ENCODE results near the gene ST8SIA4.
A peak's percentile ranks its signal among the peaks of the same experiment; 100 is the strongest.

The ST8SIA4 gene

GRCh38 chr5:100903039-100903887 lies at the start of gene ST8SIA4:
Gene ST8SIA4, minus strand, starts transcription at chr5:100903282. Its CDS starts 327 bp downstream, at chr5:100902955.
- Mint-ChIP-seq H3K9me3 (ENCODE audit: low read depth) (peaks cover 4% of the 10 kb centered on the region), H3K4me1 (ENCODE audit: low read depth) (peaks cover 47% of the 10 kb centered on the region), H3K4me3 (peak within 1 kb of the TSS; percentile 96), H3K36me3 (peaks cover 8% of the 10 kb centered on the region), H3K27me3 (no peaks in the 10 kb centered on the region), H3K27ac (peak within 1 kb of the TSS; percentile 99)

- Mint-ChIP-seq H3K27me3 (no peaks in the 10 kb centered on the region), H3K36me3 (peaks cover 7% of the 10 kb centered on the region), H3K4me3 (no peak overlapping the region), H3K9me3 (ENCODE audit: low read depth) (peaks cover 5% of the 10 kb centered on the region), H3K4me1 (ENCODE audit: low read depth) (no peaks in the 10 kb centered on the region), H3K27ac (no peak overlapping the region)
These were observed 47.9 kb upstream of the ST8SIA4 start for GRCh38 chr5:100950985-100951384.

- peaks cover 3% of the 10 kb centered on the region for H3K36me3 Mint-ChIP-seq
- no peak overlapping the region for H3K4me3 Mint-ChIP-seq
- H3K9me3 Mint-ChIP-seq (ENCODE audit: low read depth), result no peaks in the 10 kb centered on the region
- H3K4me1 Mint-ChIP-seq (ENCODE audit: low read depth), result peaks cover 13% of the 10 kb centered on the region
- no peak overlapping the region for H3K27ac Mint-ChIP-seq
- H3K27me3 Mint-ChIP-seq, result no peaks in the 10 kb centered on the region
These were observed 10.2 kb upstream of the ST8SIA4 start for GRCh38 chr5:100913298-100913697.

GRCh38 chr5:100909034-100909433 lies 6.0 kb upstream of the ST8SIA4 start:
- Mint-ChIP-seq H3K27me3 (no peaks in the 10 kb centered on the region), H3K9me3 (ENCODE audit: low read depth) (no peaks in the 10 kb centered on the region), H3K4me3 (no peak overlapping the region), H3K36me3 (peaks cover 3% of the 10 kb centered on the region), H3K27ac (no peak overlapping the region), H3K4me1 (ENCODE audit: low read depth) (peaks cover 37% of the 10 kb centered on the region)

GRCh38 chr5:100905259-100905914 lies 2.3 kb upstream of the ST8SIA4 start:
- Mint-ChIP-seq H3K4me1 (ENCODE audit: low read depth) (peaks cover 29% of the 10 kb centered on the region), H3K4me3 (peak overlapping the region; percentile 96), H3K27me3 (no peaks in the 10 kb centered on the region), H3K27ac (peak overlapping the region; percentile 99), H3K36me3 (no peaks in the 10 kb centered on the region), H3K9me3 (ENCODE audit: low read depth) (no peaks in the 10 kb centered on the region)

GRCh38 chr5:100904259-100904861 lies 1.3 kb upstream of the ST8SIA4 start:
- Mint-ChIP-seq H3K27me3 (no peaks in the 10 kb centered on the region), H3K4me1 (ENCODE audit: low read depth) (peaks cover 38% of the 10 kb centered on the region), H3K27ac (peak overlapping the region; percentile 99), H3K4me3 (peak overlapping the region; percentile 96), H3K36me3 (peaks cover 4% of the 10 kb centered on the region), H3K9me3 (ENCODE audit: low read depth) (peaks cover 4% of the 10 kb centered on the region)

GRCh38 chr5:100902440-100903038 lies 543 bp downstream of the ST8SIA4 start:
- Mint-ChIP-seq H3K4me1 (ENCODE audit: low read depth) (peaks cover 49% of the 10 kb centered on the region), H3K27me3 (no peaks in the 10 kb centered on the region), H3K27ac (peak overlapping the region; percentile 99), H3K4me3 (peak overlapping the region; percentile 96), H3K9me3 (ENCODE audit: low read depth) (peaks cover 4% of the 10 kb centered on the region), H3K36me3 (peaks cover 9% of the 10 kb centered on the region)

GRCh38 chr5:100901821-100902341 lies 1.2 kb downstream of the ST8SIA4 start:
- Mint-ChIP-seq H3K27ac (peak overlapping the region; percentile 99), H3K9me3 (ENCODE audit: low read depth) (peaks cover 4% of the 10 kb centered on the region), H3K4me3 (peak overlapping the region; percentile 96), H3K27me3 (no peaks in the 10 kb centered on the region), H3K4me1 (ENCODE audit: low read depth) (peaks cover 51% of the 10 kb centered on the region), H3K36me3 (peaks cover 9% of the 10 kb centered on the region)

- peaks cover 14% of the 10 kb centered on the region for H3K36me3 Mint-ChIP-seq
- peaks cover 52% of the 10 kb centered on the region for H3K4me1 Mint-ChIP-seq (ENCODE audit: low read depth)
- H3K27me3 Mint-ChIP-seq, result no peaks in the 10 kb centered on the region
- H3K9me3 Mint-ChIP-seq (ENCODE audit: low read depth), result peaks cover 4% of the 10 kb centered on the region
- peak overlapping the region; percentile 99 for H3K27ac Mint-ChIP-seq
- H3K4me3 Mint-ChIP-seq, result peak overlapping the region; percentile 96
These were observed 2.0 kb downstream of the ST8SIA4 start for GRCh38 chr5:100900796-100901781.

- Mint-ChIP-seq H3K36me3 (peaks cover 21% of the 10 kb centered on the region), H3K27me3 (no peaks in the 10 kb centered on the region), H3K4me3 (peak overlapping the region; percentile 96), H3K9me3 (ENCODE audit: low read depth) (peaks cover 4% of the 10 kb centered on the region), H3K4me1 (ENCODE audit: low read depth) (peaks cover 56% of the 10 kb centered on the region), H3K27ac (peak overlapping the region; percentile 100)
These were observed 2.8 kb downstream of the ST8SIA4 start for GRCh38 chr5:100900142-100900795.

- peaks cover 25% of the 10 kb centered on the region for H3K36me3 Mint-ChIP-seq
- H3K27ac Mint-ChIP-seq, result peak overlapping the region; percentile 100
- H3K4me3 Mint-ChIP-seq, result peak overlapping the region; percentile 96
- peaks cover 55% of the 10 kb centered on the region for H3K4me1 Mint-ChIP-seq (ENCODE audit: low read depth)
- H3K9me3 Mint-ChIP-seq (ENCODE audit: low read depth), result peaks cover 4% of the 10 kb centered on the region
- no peaks in the 10 kb centered on the region for H3K27me3 Mint-ChIP-seq
These were observed 3.4 kb downstream of the ST8SIA4 start for GRCh38 chr5:100899675-100900074.

GRCh38 chr5:100898504-100899346 lies 4.4 kb downstream of the ST8SIA4 start:
- peak overlapping the region; percentile 96 for H3K4me3 Mint-ChIP-seq
- peaks cover 54% of the 10 kb centered on the region for H3K4me1 Mint-ChIP-seq (ENCODE audit: low read depth)

More at GRCh38 chr5:100898504-100899346, 4.4 kb downstream of the ST8SIA4 start:
- Mint-ChIP-seq H3K27ac (peak overlapping the region; percentile 100), H3K27me3 (no peaks in the 10 kb centered on the region), H3K9me3 (ENCODE audit: low read depth) (peaks cover 4% of the 10 kb centered on the region), H3K36me3 (peaks cover 31% of the 10 kb centered on the region)
